CD4-positive, CD25-positive, alpha-beta regulatory T cell (primary cell): ENCODE data around the gene IL2RA. TPM values are rescaled to one million over a fixed set of nuclear protein-coding genes. Genes with fewer than 3 reads are reported as not detected.

ENCODE experiments used
- ATAC-seq, 2 donors: fragments of 150-1000 bp; cut with Tn5 transposase; one replicate each; pipeline ENCODE4 v1.10.0; 2021; ENCODE audit warnings: low read depth in 2 of 2, moderate number of reproducible peaks in 2 of 2, moderate library complexity in 1 of 2
- DNase-seq, 3 donors: peaks; one replicate each; pipeline versions ENCODE4 v3.0.0 to v3.0.0-alpha.2; 2012 to 2022; ENCODE audit warnings: mixed read lengths in 1 of 3
- H3K27ac ChIP-seq: one replicate; pipeline ENCODE4 v1.7.0; 2013; ENCODE audit warnings: mild to moderate bottlenecking, low read length; ENCODE audit not compliant: insufficient read depth, poor library complexity, severe bottlenecking
- H3K27me3 ChIP-seq: one replicate; pipeline ENCODE4 v1.7.0; 2013; ENCODE audit warnings: low read length; ENCODE audit not compliant: control insufficient read depth, insufficient read depth
- H3K36me3 ChIP-seq: one replicate; pipeline ENCODE4 v1.7.0; 2013; ENCODE audit warnings: mild to moderate bottlenecking, low read length, moderate library complexity; ENCODE audit not compliant: control insufficient read depth, insufficient read depth
- H3K4me1 ChIP-seq: 2 replicates; pipeline ENCODE4 v1.7.0; 2013; ENCODE audit warnings: mild to moderate bottlenecking, low read length; ENCODE audit not compliant: insufficient read depth, control insufficient read depth, poor library complexity, severe bottlenecking
- H3K4me3 ChIP-seq: one replicate; pipeline ENCODE4 v1.7.0; 2013; ENCODE audit warnings: low read depth, mild to moderate bottlenecking, low read length, moderate library complexity
- H3K9me3 ChIP-seq, 2 experiments: 1 replicate in 1 of 2; 2 replicates in 1 of 2; pipeline ENCODE4 v1.7.0; 2013; ENCODE audit warnings: low read length in 2 of 2, mild to moderate bottlenecking in 1 of 2, moderate library complexity in 1 of 2; ENCODE audit not compliant: control insufficient read depth in 2 of 2
- H3K27ac Mint-ChIP-seq, 3 donors: one replicate each; pipeline ENCODE4 v1.8.0; 2020 to 2022; ENCODE audit warnings: mild to moderate bottlenecking in 3 of 3, mixed read lengths in 3 of 3, moderate library complexity in 2 of 3
- H3K27me3 Mint-ChIP-seq: one replicate; pipeline ENCODE4 v1.8.0; 2022; ENCODE audit warnings: mild to moderate bottlenecking, mixed read lengths
- H3K36me3 Mint-ChIP-seq: one replicate; pipeline ENCODE4 v1.8.0; 2020; ENCODE audit warnings: mixed read lengths
- H3K4me1 Mint-ChIP-seq, 4 donors: one replicate each; pipeline ENCODE4 v1.8.0; 2020 to 2022; ENCODE audit warnings: mixed read lengths in 4 of 4, mild to moderate bottlenecking in 1 of 4
- H3K4me3 Mint-ChIP-seq, 4 donors: one replicate each; pipeline ENCODE4 v1.8.0; 2020 to 2022; ENCODE audit warnings: mild to moderate bottlenecking in 4 of 4, mixed read lengths in 4 of 4, moderate library complexity in 3 of 4
- H3K9me3 Mint-ChIP-seq, 7 donors: one replicate each; pipeline ENCODE4 v1.8.0; 2020 to 2022; ENCODE audit warnings: mixed read lengths in 7 of 7, mild to moderate bottlenecking in 3 of 7, moderate library complexity in 2 of 7
- polyA plus RNA-seq, 4 donors: library from polyadenylated mRNA; unstranded; fragments of 300-500 nt; fragmentation: Illumina TruSeq; gene quantifications; one replicate each; pipeline ENCODE4 v1.2.3, GENCODE V29; 2021
- total RNA-seq: library from RNA; stranded (reverse); gene quantifications from one replicate; pipeline ENCODE4 v1.2.3, GENCODE V29; 2022

The IL2RA gene
- total and polyA plus RNA-seq, 5 donors from 2014 or later: 159 to 261 (median 195) TPM

- ATAC-seq (peak in 1 of 2 donors; percentile 5), DNase-seq (peak in 1 of 3 donors; percentile 68)
- H3K9me3 ChIP-seq: no peaks in the 10 kb centered on the region
- H3K36me3 Mint-ChIP-seq: peaks cover 55% of the 10 kb centered on the region
- no peaks in the 10 kb centered on the region for H3K27me3 ChIP-seq
- peaks cover 98% of the 10 kb centered on the region for H3K4me1 ChIP-seq
- H3K4me1 Mint-ChIP-seq: peaks cover 59 to 98% (median 86%) of the 10 kb centered on the region in 4 donors
- peak overlapping the region; percentile 69 for H3K4me3 ChIP-seq
- H3K27ac Mint-ChIP-seq: peak overlapping the region; percentile 86 to 95 (median 88)
- no peaks in the 10 kb centered on the region for H3K9me3 Mint-ChIP-seq
- H3K36me3 ChIP-seq: peaks cover 49% of the 10 kb centered on the region
- H3K27me3 Mint-ChIP-seq: no peaks in the 10 kb centered on the region
- H3K4me3 Mint-ChIP-seq: peak overlapping the region; percentile 77 to 87 (median 84)
- H3K27ac ChIP-seq: peak overlapping the region; percentile 94
These were observed 22.0 kb downstream of the IL2RA start for GRCh38 chr10:6040205-6040604.

GRCh38 chr10:6039711-6040110 is 22.5 kb downstream of the IL2RA start:
- Mint-ChIP-seq H3K27ac (peak overlapping the region; percentile 86 to 95 (median 88)), H3K27me3 (no peaks in the 10 kb centered on the region), H3K4me1 (peaks cover 58 to 98% (median 83%) of the 10 kb centered on the region in 4 donors), H3K36me3 (peaks cover 53% of the 10 kb centered on the region), H3K9me3 (no peaks in the 10 kb centered on the region), H3K4me3 (peak overlapping the region; percentile 77 to 87 (median 84))
- H3K36me3 ChIP-seq: peaks cover 49% of the 10 kb centered on the region
- peaks cover 98% of the 10 kb centered on the region for H3K4me1 ChIP-seq
- peak overlapping the region; percentile 94 for H3K27ac ChIP-seq
- ATAC-seq (no peak), DNase-seq (no peak)
- H3K9me3 ChIP-seq: no peaks in the 10 kb centered on the region
- H3K4me3 ChIP-seq: peak overlapping the region; percentile 69
- H3K27me3 ChIP-seq: no peaks in the 10 kb centered on the region

- Histone ChIP-seq H3K36me3 (peaks cover 50% of the 10 kb centered on the region), H3K27ac (peak overlapping the region; percentile 94), H3K4me1 (peaks cover 91% of the 10 kb centered on the region), H3K27me3 (no peaks in the 10 kb centered on the region), H3K4me3 (peak overlapping the region; percentile 69), H3K9me3 (no peaks in the 10 kb centered on the region)
- peak; percentile 37 to 62 for ATAC-seq
- peak overlapping the region; percentile 71 to 90 (median 80) for H3K4me3 Mint-ChIP-seq
- peak; percentile 39 to 79 (median 73) for DNase-seq
- H3K4me1 Mint-ChIP-seq: peaks cover 64 to 98% (median 85%) of the 10 kb centered on the region in 4 donors
- H3K27me3 Mint-ChIP-seq: no peaks in the 10 kb centered on the region
- peaks cover 54% of the 10 kb centered on the region for H3K36me3 Mint-ChIP-seq
- H3K27ac Mint-ChIP-seq: peak overlapping the region; percentile 90 to 95 (median 93)
- no peaks in the 10 kb centered on the region for H3K9me3 Mint-ChIP-seq
These were observed 24.0 kb downstream of the IL2RA start for GRCh38 chr10:6038071-6038631.

GRCh38 chr10:6037422-6037821 is 24.7 kb downstream of the IL2RA start:
- peaks cover 60 to 98% (median 84%) of the 10 kb centered on the region in 4 donors for H3K4me1 Mint-ChIP-seq
- Histone ChIP-seq H3K27ac (peak overlapping the region; percentile 94), H3K4me1 (peaks cover 91% of the 10 kb centered on the region), H3K27me3 (no peaks in the 10 kb centered on the region), H3K9me3 (no peaks in the 10 kb centered on the region), H3K36me3 (peaks cover 45% of the 10 kb centered on the region), H3K4me3 (peak overlapping the region; percentile 69)
- H3K27me3 Mint-ChIP-seq: no peaks in the 10 kb centered on the region
- peak in 1 of 3 donors; percentile 53 for DNase-seq
- H3K36me3 Mint-ChIP-seq: peaks cover 52% of the 10 kb centered on the region
- peak overlapping the region; percentile 71 to 90 (median 80) for H3K4me3 Mint-ChIP-seq
- peak overlapping the region; percentile 90 to 95 (median 93) for H3K27ac Mint-ChIP-seq
- no peaks in the 10 kb centered on the region for H3K9me3 Mint-ChIP-seq
- peak; percentile 10 to 16 for ATAC-seq

GRCh38 chr10:6036861-6037321 is 25.3 kb downstream of the IL2RA start:
- H3K9me3 Mint-ChIP-seq: no peaks in the 10 kb centered on the region
- no peaks in the 10 kb centered on the region for H3K27me3 ChIP-seq
- ATAC-seq: peak; percentile 17 to 18
- H3K4me1 Mint-ChIP-seq: peaks cover 59 to 97% (median 82%) of the 10 kb centered on the region in 4 donors
- peak overlapping the region; percentile 69 for H3K4me3 ChIP-seq
- H3K27ac ChIP-seq: peak overlapping the region; percentile 94
- peaks cover 52% of the 10 kb centered on the region for H3K36me3 Mint-ChIP-seq
- H3K9me3 ChIP-seq: no peaks in the 10 kb centered on the region
- peak overlapping the region; percentile 90 to 95 (median 93) for H3K27ac Mint-ChIP-seq
- DNase-seq: peak; percentile 37 to 68 (median 58)
- H3K4me3 Mint-ChIP-seq: peak overlapping the region; percentile 71 to 90 (median 80)
- H3K4me1 ChIP-seq: peaks cover 88% of the 10 kb centered on the region
- no peaks in the 10 kb centered on the region for H3K27me3 Mint-ChIP-seq
- H3K36me3 ChIP-seq: peaks cover 45% of the 10 kb centered on the region

GRCh38 chr10:6035931-6036575 is 26.1 kb downstream of the IL2RA start:
- Mint-ChIP-seq H3K27ac (peak overlapping the region; percentile 90 to 95 (median 93)), H3K27me3 (no peaks in the 10 kb centered on the region), H3K4me3 (peak overlapping the region; percentile 17 to 84 (median 52)), H3K9me3 (peaks cover 0 to under 1% (median 0%) of the 10 kb centered on the region in 7 donors), H3K36me3 (peaks cover 52% of the 10 kb centered on the region), H3K4me1 (peaks cover 60 to 94% (median 80%) of the 10 kb centered on the region in 4 donors)
- H3K36me3 ChIP-seq: peaks cover 42% of the 10 kb centered on the region
- ATAC-seq (no peak), DNase-seq (no peak)
- no peak overlapping the region for H3K4me3 ChIP-seq
- H3K4me1 ChIP-seq: peaks cover 84% of the 10 kb centered on the region
- no peaks in the 10 kb centered on the region for H3K27me3 ChIP-seq
- H3K9me3 ChIP-seq: no peaks in the 10 kb centered on the region
- peak overlapping the region; percentile 94 for H3K27ac ChIP-seq

GRCh38 chr10:6035101-6035834 is 26.9 kb downstream of the IL2RA start:
- Mint-ChIP-seq H3K27me3 (no peaks in the 10 kb centered on the region), H3K4me3 (no peak overlapping the region), H3K27ac (peak overlapping the region; percentile 74 to 95 (median 90)), H3K9me3 (peaks cover 0 to 8% (median 0%) of the 10 kb centered on the region in 7 donors), H3K4me1 (peaks cover 67 to 95% (median 84%) of the 10 kb centered on the region in 4 donors), H3K36me3 (peaks cover 55% of the 10 kb centered on the region)
- H3K4me3 ChIP-seq: no peak overlapping the region
- no peak for DNase-seq
- H3K27ac ChIP-seq: peak overlapping the region; percentile 94
- H3K9me3 ChIP-seq: peaks cover 4 to 5% of the 10 kb centered on the region in 2 experiments
- peaks cover 42% of the 10 kb centered on the region for H3K36me3 ChIP-seq
- ATAC-seq: no peak
- no peaks in the 10 kb centered on the region for H3K27me3 ChIP-seq
- H3K4me1 ChIP-seq: peaks cover 76% of the 10 kb centered on the region
